Lung (tissue), 12 donors: Measurements from ENCODE around the gene ELP4. TPM values are rescaled to one million over a fixed set of nuclear protein-coding genes. Genes with fewer than 3 reads are reported as not detected.

Source experiments
- ATAC-seq: fragments of 200-7000 bp; cut with Tn5 transposase; one replicate; pipeline ENCODE4 v1.9.1; 2020; ENCODE audit warnings: moderate number of reproducible peaks; ENCODE audit not compliant: insufficient read depth, low FRiP score
- DNase-seq, 3 donors: peaks; one replicate each; pipeline ENCODE4 v3.0.0-alpha.2; 2013 to 2017
- H3K27ac ChIP-seq, 2 donors: one replicate each; pipeline ENCODE4 v1.5.1; 2013; ENCODE audit warnings: mild to moderate bottlenecking in 2 of 2, moderate library complexity in 2 of 2, control low read depth in 1 of 2, inconsistent platforms in 1 of 2, low read depth in 1 of 2, low read length in 1 of 2
- H3K27me3 ChIP-seq, 3 donors: one replicate each; pipeline ENCODE4 v1.5.1; 2013; ENCODE audit warnings: low read length in 2 of 3; ENCODE audit not compliant: control insufficient read depth in 3 of 3, insufficient read depth in 3 of 3
- H3K36me3 ChIP-seq, 4 donors: one replicate each; pipeline ENCODE4 v1.5.1; 2013; ENCODE audit warnings: low read length in 4 of 4, mild to moderate bottlenecking in 1 of 4, moderate library complexity in 1 of 4; ENCODE audit not compliant: control insufficient read depth in 4 of 4, insufficient read depth in 4 of 4
- H3K4me1 ChIP-seq, 5 donors: one replicate each; pipeline ENCODE4 v1.5.1; 2013; ENCODE audit warnings: low read length in 5 of 5, mild to moderate bottlenecking in 2 of 5, moderate library complexity in 1 of 5; ENCODE audit not compliant: control insufficient read depth in 5 of 5, insufficient read depth in 5 of 5
- H3K4me3 ChIP-seq: one replicate; pipeline ENCODE4 v1.5.1; 2013; ENCODE audit warnings: mild to moderate bottlenecking, control low read depth, moderate library complexity
- H3K9ac ChIP-seq, 2 donors: one replicate each; pipeline ENCODE4 v1.5.1; 2013; ENCODE audit warnings: low read length in 2 of 2, control low read depth in 1 of 2; ENCODE audit not compliant: insufficient read depth in 1 of 2
- H3K9me3 ChIP-seq, 4 donors: one replicate each; pipeline ENCODE4 v1.5.1; 2013; ENCODE audit warnings: low read length in 3 of 4, mild to moderate bottlenecking in 1 of 4, moderate library complexity in 1 of 4; ENCODE audit not compliant: control insufficient read depth in 4 of 4, insufficient read depth in 3 of 4
- CTCF ChIP-seq: IDR thresholded peaks from 2 replicates; pipeline ENCODE4 v1.5.1; 2012; ENCODE audit warnings: mild to moderate bottlenecking; ENCODE audit errors: control extremely low read depth, extremely low read depth
- WGBS, 2 donors: extraction: QIAGEN DNeasy Blood & Tissue Kit; methylation state at CpG; one replicate each; pipeline ENCODE4 v1.1.7; 2013; 5-methylcytosine and 5-hydroxymethylcytosine counted together
- polyA plus RNA-seq, 2 donors: library from polyadenylated mRNA; stranded (reverse); fragments of 200-250 nt; gene quantifications; one replicate each; pipeline ENCODE4 v1.2.1, GENCODE V29; 2013
- total RNA-seq, 2 donors: library from RNA; depleted of rRNA in 1 of 2; stranded (reverse); fragments of >200 nt in 1 of 2; gene quantifications; one replicate each; pipeline ENCODE4 v1.2.1, GENCODE V29; 2014 to 2021
- donor health status: control.
- donor health status: control.
- donor health status: Bipolar disorder and iron deficiency.
- donor health status: healthy.
- donor health status: DM: yes; HTN: yes; CAD: no.

ELP4 gene
- total and polyA plus RNA-seq, 4 donors: 7.7 to 47.8 (median 13.7) TPM

- DNase-seq (peak in 1 of 3 donors; percentile 20), ATAC-seq (no peak)
- H3K4me1 ChIP-seq: peaks cover 0 to 12% (median 0%) of the 10 kb centered on the region in 5 donors
- no peaks in the 10 kb centered on the region for H3K36me3 ChIP-seq
- no peak overlapping the region for H3K4me3 ChIP-seq
- no peaks in the 10 kb centered on the region for H3K9me3 ChIP-seq
- H3K27ac ChIP-seq: no peak overlapping the region
- no peak for TF ChIP-seq CTCF
- H3K27me3 ChIP-seq: peaks cover 0 to 4% (median 3%) of the 10 kb centered on the region in 3 donors
- no peak overlapping the region for H3K9ac ChIP-seq
Measured at GRCh38 chr11:31651208-31651607, 141.6 kb downstream of the ELP4 start.

- Histone ChIP-seq H3K9me3 (no peaks in the 10 kb centered on the region), H3K27me3 (peaks cover 0 to 5% (median 3%) of the 10 kb centered on the region in 3 donors), H3K4me1 (peaks cover 0 to 12% (median 0%) of the 10 kb centered on the region in 5 donors), H3K9ac (no peak overlapping the region), H3K36me3 (no peaks in the 10 kb centered on the region), H3K27ac (no peak overlapping the region), H3K4me3 (no peak overlapping the region)
- WGBS, 2 donors: 97 to 98% methylated on average over 2 of the region's 2 CpGs
- DNase-seq (no peak), ATAC-seq (no peak)
- no peak for TF ChIP-seq CTCF
Measured at GRCh38 chr11:31651822-31652221, 142.3 kb downstream of the ELP4 start.

- no peak for DNase-seq
- H3K4me3 ChIP-seq: no peak overlapping the region
- no peak for ATAC-seq
- H3K27ac ChIP-seq: no peak overlapping the region
- peaks cover 0 to 12% (median 0%) of the 10 kb centered on the region in 5 donors for H3K4me1 ChIP-seq
- no peaks in the 10 kb centered on the region for H3K9me3 ChIP-seq
- 96 to 98% methylated on average over 1 of the region's 1 CpG for WGBS, 2 donors
- H3K9ac ChIP-seq: no peak overlapping the region
- TF ChIP-seq CTCF: no peak
- peaks cover 0 to 3% (median 0%) of the 10 kb centered on the region in 4 donors for H3K36me3 ChIP-seq
- H3K27me3 ChIP-seq: peaks cover 0 to 5% (median 3%) of the 10 kb centered on the region in 3 donors
Measured at GRCh38 chr11:31652528-31652927, 143.0 kb downstream of the ELP4 start.

- ATAC-seq (no peak), DNase-seq (no peak)
- H3K9me3 ChIP-seq: no peaks in the 10 kb centered on the region
- H3K27ac ChIP-seq: no peak overlapping the region
- peaks cover 0 to 3% (median 0%) of the 10 kb centered on the region in 4 donors for H3K36me3 ChIP-seq
- 89 to 93% methylated on average over 3 of the region's 3 CpGs for WGBS, 2 donors
- TF ChIP-seq CTCF: no peak
- H3K9ac ChIP-seq: no peak overlapping the region
- no peak overlapping the region for H3K4me3 ChIP-seq
- peaks cover 0 to 4% (median 0%) of the 10 kb centered on the region in 5 donors for H3K4me1 ChIP-seq
- H3K27me3 ChIP-seq: peaks cover 0 to 5% (median 3%) of the 10 kb centered on the region in 3 donors
Measured at GRCh38 chr11:31655483-31655882, 145.9 kb downstream of the ELP4 start.
